H1 (cell line): ENCODE measurements around the gene LYSMD3.

ENCODE experiments used
- ASH2L ChIP-seq: fragments of 200-600, 300-600 bp; sonication (generic); IDR thresholded peaks from one replicate; pipeline ENCODE4 v1.7.1; 2017; ENCODE audit warnings: low read length
- CTCF ChIP-seq, 3 experiments: IDR thresholded peaks; 1 replicate in 2 of 3; 2 replicates in 1 of 3; pipeline versions ENCODE4 v1.5.1 to v1.6.1; 2011; ENCODE audit warnings: low read length in 3 of 3, mild to moderate bottlenecking in 3 of 3, inconsistent platforms in 2 of 3, low read depth in 1 of 3, moderate library complexity in 1 of 3; ENCODE audit not compliant: insufficient read depth in 1 of 3; ENCODE audit errors: control extremely low read depth in 1 of 3
- EGR1 ChIP-seq: IDR thresholded peaks from 2 replicates; pipeline ENCODE4 v1.6.1; 2011; ENCODE audit warnings: low read depth, low read length, borderline replicate concordance
- EP300 ChIP-seq, 2 experiments: IDR thresholded peaks; 1 replicate in 1 of 2; 2 replicates in 1 of 2; pipeline ENCODE4 v1.6.1; 2011 to 2012; ENCODE audit warnings: low read depth in 2 of 2, low read length in 2 of 2, mild to moderate bottlenecking in 2 of 2, borderline replicate concordance in 1 of 2, inconsistent platforms in 1 of 2, moderate library complexity in 1 of 2
- EZH2 ChIP-seq: fragments of 200-600 bp; sonication (generic); IDR thresholded peaks from 2 replicates; pipeline ENCODE4 v1.7.1; 2012; ENCODE audit warnings: low read depth, mild to moderate bottlenecking, moderate library complexity, low read length, inconsistent platforms; ENCODE audit not compliant: severe bottlenecking
- PHF8 ChIP-seq: fragments of 200-600 bp; sonication (generic); conservative IDR thresholded peaks from 2 replicates; pipeline ENCODE4 v1.7.1; 2012; ENCODE audit warnings: low read depth, mild to moderate bottlenecking, inconsistent platforms, low read length, moderate library complexity
- POLR2A ChIP-seq, 2 experiments: IDR thresholded peaks; 1 replicate in 1 of 2; 2 replicates in 1 of 2; pipeline ENCODE4 v1.6.1; 2011; ENCODE audit warnings: low read depth in 2 of 2, low read length in 2 of 2, mild to moderate bottlenecking in 2 of 2; ENCODE audit errors: control extremely low read depth in 1 of 2
- POLR2AphosphoS5 ChIP-seq: IDR thresholded peaks from 2 replicates; pipeline ENCODE4 v1.6.1; 2011; ENCODE audit warnings: low read depth, low read length
- RFX5 ChIP-seq: IDR thresholded peaks from 2 replicates; pipeline ENCODE4 v1.6.1; 2011; ENCODE audit warnings: low read depth, low read length, improper control_type of control experiment, borderline replicate concordance
- TAF1 ChIP-seq: IDR thresholded peaks from 2 replicates; pipeline ENCODE4 v1.6.1; 2011; ENCODE audit warnings: mild to moderate bottlenecking, low read depth, low read length
- ZNF274 ChIP-seq: IDR thresholded peaks from 2 replicates; pipeline ENCODE4 v1.7.0; 2012; ENCODE audit warnings: low read length, borderline replicate concordance; ENCODE audit errors: extremely low read depth
- TF ChIP-seq, protein P1 (sequence below): IDR thresholded peaks from 2 replicates; pipeline ENCODE4 v1.6.1; 2011; ENCODE audit warnings: low read depth, mild to moderate bottlenecking, low read length; ENCODE audit not compliant: insufficient read depth
- TF ChIP-seq, protein P2 (sequence below): IDR thresholded peaks from 2 replicates; pipeline ENCODE4 v1.6.1; 2012; ENCODE audit warnings: inconsistent platforms

- TF ChIP-seq, protein P1, sequence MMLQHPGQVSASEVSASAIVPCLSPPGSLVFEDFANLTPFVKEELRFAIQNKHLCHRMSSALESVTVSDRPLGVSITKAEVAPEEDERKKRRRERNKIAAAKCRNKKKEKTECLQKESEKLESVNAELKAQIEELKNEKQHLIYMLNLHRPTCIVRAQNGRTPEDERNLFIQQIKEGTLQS: no peak
- TF ChIP-seq EZH2 (no peak), POLR2A (IDR thresholded peaks at IDR 0.05; ENCODE audit: control extremely low read depth in 1 of 2, low read depth in 2 of 2, low read length in 2 of 2) (no peak), PHF8 (no peak), POLR2AphosphoS5 (no peak), ASH2L (no peak), RFX5 (no peak), CTCF (IDR thresholded peaks at IDR 0.05; ENCODE audit: control extremely low read depth in 1 of 3, insufficient read depth in 1 of 3, low read depth in 1 of 3, low read length in 3 of 3) (no peak), EP300 (IDR thresholded peaks at IDR 0.05; ENCODE audit: borderline replicate concordance in 1 of 2, low read depth in 2 of 2, low read length in 2 of 2) (no peak), TAF1 (no peak), EGR1 (no peak), ZNF274 (no peak)
- TF ChIP-seq, protein P2, sequence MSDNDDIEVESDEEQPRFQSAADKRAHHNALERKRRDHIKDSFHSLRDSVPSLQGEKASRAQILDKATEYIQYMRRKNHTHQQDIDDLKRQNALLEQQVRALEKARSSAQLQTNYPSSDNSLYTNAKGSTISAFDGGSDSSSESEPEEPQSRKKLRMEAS: no peak
Observed at GRCh38 chr5:90562341-90562740, 33.0 kb upstream of the LYSMD3 start.
